ENCODE data around the gene TMEM69. TPM values are rescaled to one million over a fixed set of nuclear protein-coding genes. Genes with fewer than 3 reads are reported as not detected.
A peak's percentile ranks its signal among the peaks of the same experiment; 100 is the strongest.

The TMEM69 gene
- total and polyA plus RNA-seq, 2 of the 4 experiments (the other 2 are of a cell fraction), result 19.9 to 33.6 TPM

DNA sequence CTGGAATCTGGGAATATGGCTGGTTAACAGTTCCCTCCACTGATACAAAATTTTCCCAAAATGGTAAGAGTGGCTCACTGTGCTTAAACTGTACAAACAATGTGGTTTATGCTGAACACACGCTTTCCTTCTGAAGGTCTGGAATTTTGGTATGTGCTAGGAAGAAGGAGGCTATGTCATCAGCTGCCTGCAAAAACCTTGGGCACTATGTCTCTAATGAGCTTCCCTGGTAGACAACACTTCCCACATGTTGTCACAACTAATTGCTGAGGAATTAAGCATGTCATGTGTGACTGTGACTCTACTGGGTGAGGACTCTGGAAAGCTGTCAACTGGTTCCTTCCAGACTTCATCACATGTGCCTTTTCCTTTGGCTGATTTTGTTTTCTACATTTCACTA, 33.2 kb downstream of the TMEM69 start:
- dilution Hi-C loops (cut with HindIII; ENCODE audit: low sequenced_read_pairs, unreplicated experiment), result no loop called here
- Histone ChIP-seq H3K4me1 (ENCODE audit: control insufficient read depth, insufficient read depth, low read length) (peaks cover 4% of the 10 kb centered on the region; the same call in 1 of the 2 replicates), H2AFZ (replicated peaks; ENCODE audit: low read length, poor library complexity) (peak overlapping the region; percentile 60), H3K36me3 (ENCODE audit: control insufficient read depth, insufficient read depth, low read length) (peaks cover 1% of the 10 kb centered on the region; the same call in 1 of the 2 replicates), H2BK20ac (ENCODE audit: low read depth, low read length) (peak overlapping the region; percentile 51), H2BK15ac (ENCODE audit: low read depth, low read length) (peak overlapping the region; percentile 25; the same call in 1 of the 3 replicates), H3K9me3 (ENCODE audit: control insufficient read depth, insufficient read depth, low read length) (no peaks in the 10 kb centered on the region), H3K27ac (ENCODE audit: insufficient read depth, low read length) (peak overlapping the region; percentile 79; the same call in 1 of the 2 replicates), H4K8ac (ENCODE audit: low read depth in 2 of 2, low read length in 2 of 2) (peak overlapping the region in 1 of 2 experiments; percentile 87; a peak in 1 of 4 replicates), H3K23ac (ENCODE audit: low read depth, low read length) (peak overlapping the region; percentile 69), H2AK9ac (replicated peaks; ENCODE audit: low read depth, low read length, poor library complexity) (no peak overlapping the region), H3K4me3 (ENCODE audit: insufficient read depth, low read depth, low read length) (no peak overlapping the region), H3K27me3 (ENCODE audit: control insufficient read depth, insufficient read depth, low read length) (no peaks in the 10 kb centered on the region), H3K18ac (ENCODE audit: low read depth, low read length) (peak overlapping the region; percentile 48; the same call in 1 of the 2 replicates), H4K20me1 (ENCODE audit: insufficient read depth, low read length) (no peaks in the 10 kb centered on the region), H3K79me1 (ENCODE audit: low read depth in 1 of 2, low read length in 2 of 2) (no peaks in the 10 kb centered on the region), H2BK5ac (ENCODE audit: low read depth, low read length, poor library complexity, severe bottlenecking) (peak overlapping the region; percentile 16), H3K14ac (replicated peaks; ENCODE audit: low read depth, low read length) (peak overlapping the region; percentile 48), H4K91ac (ENCODE audit: insufficient read depth, low read depth, low read length) (peak overlapping the region; percentile 74; the same call in 1 of the 2 replicates), H3K56ac (ENCODE audit: extremely low read depth, insufficient read depth, low read length) (peak overlapping the region; percentile 67; the same call in 1 of the 2 replicates), H3K9ac (ENCODE audit: low read depth, low read length) (0 out of 2 replicates have a peak overlapping the region, but pooled peaks have one; percentile 40), H3K4ac (ENCODE audit: low read depth, low read length) (peak overlapping the region; percentile 75), H4K5ac (ENCODE audit: low read depth, low read length) (no peak overlapping the region), H3K9me1 (ENCODE audit: insufficient read depth, low read length) (0 out of 2 replicates have a peak, but pooled peaks cover 3% of the 10 kb centered on the region), H2BK120ac (ENCODE audit: low read depth, low read length) (peak overlapping the region; percentile 77), H3K4me2 (ENCODE audit: low read depth, low read length) (no peak overlapping the region), H2AK5ac (ENCODE audit: low read depth, low read length) (no peak overlapping the region)
- peak; percentile 61 for DNase-seq
- BruUV-seq (replicated peaks), result no TSS peak
- ChIA-PET CTCF (no interaction called here), POLR2A (ENCODE audit: unreplicated experiment) (no interaction called here)
- intact Hi-C loops (cut with micrococcal nuclease), result no loop called here
- no peak for TF ChIP-seq CHD1 (IDR thresholded peaks at IDR 0.05; ENCODE audit: low read depth, low read length)
- TF ChIP-seq MAZ (IDR thresholded peaks at IDR 0.05; ENCODE audit: borderline replicate concordance, low read depth, low read length), result no peak
- TF ChIP-seq MXI1 (IDR thresholded peaks at IDR 0.05; ENCODE audit: borderline replicate concordance, low read depth, low read length), result no peak
- TF ChIP-seq NFE2L2 (IDR thresholded peaks at IDR 0.05; ENCODE audit: low read depth, low read length), result no peak
- TF ChIP-seq BHLHE40 (IDR thresholded peaks at IDR 0.05; ENCODE audit: low read depth, low read length), result no peak
- TF ChIP-seq CEBPB (IDR thresholded peaks at IDR 0.05; ENCODE audit: low read depth, low read length), result no peak
- no peak for TF ChIP-seq RAD21 (IDR thresholded peaks at IDR 0.05; ENCODE audit: low read length)
- no peak for TF ChIP-seq SMC3 (IDR thresholded peaks at IDR 0.05; ENCODE audit: low read depth, low read length)
- TF ChIP-seq, protein P1, sequence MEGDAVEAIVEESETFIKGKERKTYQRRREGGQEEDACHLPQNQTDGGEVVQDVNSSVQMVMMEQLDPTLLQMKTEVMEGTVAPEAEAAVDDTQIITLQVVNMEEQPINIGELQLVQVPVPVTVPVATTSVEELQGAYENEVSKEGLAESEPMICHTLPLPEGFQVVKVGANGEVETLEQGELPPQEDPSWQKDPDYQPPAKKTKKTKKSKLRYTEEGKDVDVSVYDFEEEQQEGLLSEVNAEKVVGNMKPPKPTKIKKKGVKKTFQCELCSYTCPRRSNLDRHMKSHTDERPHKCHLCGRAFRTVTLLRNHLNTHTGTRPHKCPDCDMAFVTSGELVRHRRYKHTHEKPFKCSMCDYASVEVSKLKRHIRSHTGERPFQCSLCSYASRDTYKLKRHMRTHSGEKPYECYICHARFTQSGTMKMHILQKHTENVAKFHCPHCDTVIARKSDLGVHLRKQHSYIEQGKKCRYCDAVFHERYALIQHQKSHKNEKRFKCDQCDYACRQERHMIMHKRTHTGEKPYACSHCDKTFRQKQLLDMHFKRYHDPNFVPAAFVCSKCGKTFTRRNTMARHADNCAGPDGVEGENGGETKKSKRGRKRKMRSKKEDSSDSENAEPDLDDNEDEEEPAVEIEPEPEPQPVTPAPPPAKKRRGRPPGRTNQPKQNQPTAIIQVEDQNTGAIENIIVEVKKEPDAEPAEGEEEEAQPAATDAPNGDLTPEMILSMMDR (conservative IDR thresholded peaks at IDR 0.05; ENCODE audit: low read depth, low read length), result no peak
- in situ Hi-C loops (cut with MboI; ENCODE audit: low sequenced_read_pairs), result no loop called here
- ATAC-seq (ENCODE audit: low read depth), result peak; percentile 94
- no CpG with 5 or more reads among the region's 1 CpG for WGBS, 2 experiments (ENCODE audit: extremely low coverage in 2 of 2, insufficient read length in 1 of 2)
